K562 (cell line): ENCODE measurements around the gene TLN1. TPM values are rescaled to one million over a fixed set of nuclear protein-coding genes. Genes with fewer than 3 reads are reported as not detected.

Source experiments
- ATAC-seq: fragments of 200-7000 bp; cut with Tn5 transposase; 3 replicates; pipeline ENCODE4 v1.9.1; 2020; ENCODE audit warnings: moderate library complexity
- BruUV-seq: library from RNA; stranded (reverse); fragments of 400-500 nt; replicated peaks from 2 replicates; lab custom pipeline; 2021; lab: Mats Ljungman, UMichigan
- CTCF ChIA-PET: fragments of 300-600 bp; formaldehyde crosslinking; extraction: SDS; loops from one replicate; lab custom pipeline; 2021; ENCODE audit warnings: low intra/inter-chr PET ratio; lab: Yijun Ruan, JAX
- POLR2A ChIA-PET: fragments of 300-600, 350-650 bp; sonication (Branson Sonifier 250); formaldehyde crosslinking; extraction: SDS; loops from one replicate; lab custom pipeline; 2021; ENCODE audit warnings: antibody characterized with exemption, inconsistent platforms; lab: Yijun Ruan, JAX
- DNase-seq, 4 experiments: peaks; one replicate each; pipeline versions ENCODE4 v3.0.0 to v3.0.0-alpha.2; 2011 to 2018; ENCODE audit warnings: low spot score in 3 of 4, mixed read lengths in 3 of 4; ENCODE audit errors: extremely low read depth in 1 of 4
- FAIRE-seq: peaks from 2 replicates; lab custom pipeline; 2011; peaks lifted over from hg19 to GRCh38; lab: Jason Lieb, UNC
- H2AFZ ChIP-seq: 2 replicates; pipeline ENCODE4 v1.6.0; 2011; ENCODE audit warnings: low read depth, low read length, control low read depth, inconsistent platforms
- H3K27ac ChIP-seq: fragments of 200-600 bp; 3 replicates; pipeline ENCODE4 v1.8.0; 2011; ENCODE audit warnings: low read depth, mild to moderate bottlenecking, control low read depth, inconsistent platforms, low read length, moderate library complexity, mixed read lengths; ENCODE audit errors: extremely low read depth
- H3K27me3 ChIP-seq, 2 experiments: fragments of 300-600 bp in 1 of 2; 2 replicates in 1 of 2; 3 replicates in 1 of 2; pipeline versions ENCODE4 v1.6.0 to v1.8.0; 2011; ENCODE audit warnings: inconsistent platforms in 2 of 2, low read length in 2 of 2, mild to moderate bottlenecking in 1 of 2, mixed read lengths in 1 of 2, moderate library complexity in 1 of 2; ENCODE audit not compliant: control insufficient read depth in 2 of 2, insufficient read depth in 2 of 2
- H3K36me3 ChIP-seq: fragments of 300-600 bp; 3 replicates; pipeline ENCODE4 v1.8.0; 2011; ENCODE audit warnings: mild to moderate bottlenecking, low read length, inconsistent platforms; ENCODE audit not compliant: control insufficient read depth, insufficient read depth
- H3K4me1 ChIP-seq, 2 experiments: fragments of 200-600 bp in 1 of 2; replicated peaks in 1 of 2; 2 replicates in 1 of 2; 3 replicates in 1 of 2; pipeline versions ENCODE4 v1.5.1 to v1.8.0; 2011; ENCODE audit warnings: inconsistent platforms in 2 of 2, low read length in 2 of 2, mild to moderate bottlenecking in 1 of 2, mixed read lengths in 1 of 2, moderate library complexity in 1 of 2; ENCODE audit not compliant: control insufficient read depth in 2 of 2, insufficient read depth in 2 of 2
- H3K4me2 ChIP-seq: 2 replicates; pipeline ENCODE4 v1.6.1; 2011; ENCODE audit warnings: low read length, control low read depth, inconsistent platforms, mixed read lengths; ENCODE audit not compliant: insufficient read depth
- H3K4me3 ChIP-seq: fragments of 200-600 bp; sonication (generic), shearing (Covaris generic); 2 replicates; pipeline ENCODE4 v1.5.1; 2016; ENCODE audit warnings: control low read depth, inconsistent platforms
- H3K79me2 ChIP-seq: fragments of 200-600 bp; 3 replicates; pipeline ENCODE4 v1.8.0; 2011; ENCODE audit warnings: low read length, inconsistent platforms; ENCODE audit not compliant: control insufficient read depth, insufficient read depth
- H3K9ac ChIP-seq, 2 experiments: 2 replicates each; pipeline versions ENCODE4 v1.6.0 to v1.6.1; 2011; ENCODE audit warnings: low read depth in 2 of 2, low read length in 2 of 2, control low read depth in 1 of 2, inconsistent platforms in 1 of 2, mild to moderate bottlenecking in 1 of 2, mixed read lengths in 1 of 2; ENCODE audit not compliant: insufficient read depth in 1 of 2
- H3K9me1 ChIP-seq: one replicate; pipeline ENCODE4 v1.6.0; 2011; ENCODE audit warnings: inconsistent platforms, mild to moderate bottlenecking, low read length, moderate library complexity; ENCODE audit not compliant: control insufficient read depth, insufficient read depth
- H3K9me3 ChIP-seq: replicated peaks from 2 replicates; pipeline ENCODE4 v1.5.1; 2011; ENCODE audit warnings: low read depth, low read length, inconsistent platforms; ENCODE audit not compliant: control insufficient read depth, insufficient read depth
- H4K20me1 ChIP-seq: replicated peaks from 2 replicates; pipeline ENCODE4 v1.6.1; 2011; ENCODE audit warnings: low read length, inconsistent platforms, mixed read lengths; ENCODE audit not compliant: control insufficient read depth, insufficient read depth
- CBFB ChIP-seq: sonication (generic); formaldehyde crosslinking; IDR thresholded peaks from 2 replicates; pipeline ENCODE4 v1.4.0; 2020; ENCODE audit warnings: mild to moderate bottlenecking, missing genetic modification reagents
- NR1H2 ChIP-seq: sonication (generic); formaldehyde crosslinking; IDR thresholded peaks from 2 replicates; pipeline ENCODE4 v1.4.0; 2020; ENCODE audit warnings: mild to moderate bottlenecking, missing genetic modification reagents
- POLR2G ChIP-seq: fragments of 200-400 bp; formaldehyde crosslinking; IDR thresholded peaks from 2 replicates; pipeline ENCODE4 v1.6.1; 2017; ENCODE audit warnings: low read depth, mild to moderate bottlenecking, antibody characterized with exemption, low read length, moderate library complexity
- RBFOX2 ChIP-seq: fragments of 200-400 bp; formaldehyde crosslinking; IDR thresholded peaks from 2 replicates; pipeline ENCODE4 v1.6.1; 2017; ENCODE audit warnings: low read depth, mild to moderate bottlenecking, low read length, moderate library complexity
- TCFL5 ChIP-seq: fragments of 250-450 bp; sonication (Bioruptor Pico); conservative IDR thresholded peaks from 2 replicates; pipeline ENCODE4 v1.6.1; 2021; ENCODE audit warnings: mild to moderate bottlenecking, moderate library complexity, matching md5 sums
- WGBS: fragments of 100-300 bp; shearing (Covaris generic); methylation state at CpG from one replicate; pipeline ENCODE4 v1.1.6; 2016; ENCODE audit warnings: low coverage, mixed read lengths; ENCODE audit not compliant: insufficient coverage; ENCODE audit errors: missing lambda C conversion rate; 5-methylcytosine and 5-hydroxymethylcytosine counted together
- in situ Hi-C: fragments of 300-500 bp; cut with MboI; formaldehyde crosslinking; loops from 4 replicates; pipeline ENCODE4 v1.15.0; 2018; ENCODE audit warnings: inconsistent platforms, mixed read lengths
- intact Hi-C: fragments of 100-400 bp; cut with micrococcal nuclease; formaldehyde crosslinking; loops from 2 replicates; pipeline ENCODE4 v1.14.2; 2022
- polyA plus RNA-seq, 8 experiments: library from polyadenylated mRNA; depleted of rRNA in 4 of 8; stranded (reverse) in 5 of 8; unstranded in 3 of 8; fragments of >200 nt; fragmentation: Nextera tagmentation in 2 of 8; fragmentation: Illumina TruSeq in 1 of 8; extraction: Ambion mirVana in 2 of 8; extraction: Trizol in 1 of 8; gene quantifications; 2 replicates each; pipeline versions ENCODE4 v1.2.1 to v1.2.3, GENCODE V29; 2011 to 2014; ENCODE audit warnings: inconsistent platforms in 1 of 8, missing spikeins in 1 of 8
- total RNA-seq, 7 experiments: library from RNA; depleted of rRNA in 6 of 7; stranded (reverse); fragments of >200 nt in 6 of 7; fragmentation: Illumina TruSeq in 2 of 7; extraction: Trizol in 2 of 7; gene quantifications; 2 replicates each; pipeline versions ENCODE4 v1.2.1 to v1.2.3, GENCODE V29; 2011 to 2021; ENCODE audit warnings: low replicate concordance in 1 of 7
- TF ChIP-seq, protein P1 (sequence below): fragments of 450-650 bp; formaldehyde crosslinking; IDR thresholded peaks from 2 replicates; pipeline ENCODE4 v1.4.0; 2020; ENCODE audit warnings: mild to moderate bottlenecking, moderate library complexity

The TLN1 gene
- total and polyA plus RNA-seq, 9 of the 15 experiments (the other 6 are each of a cell fraction or from before 2014, with no cell fraction given) = 3.6 to 240 (median 54.8) TPM

GRCh38 chr9:35662437-35662836, 69.6 kb downstream of the TLN1 start:
- intact Hi-C loops = loop anchor here (10.0 kb wide), 1 partner anchor 152 kb away; the partner anchor contains the start of genes HINT2 and SPAG8

More at GRCh38 chr9:35662437-35662836, 69.6 kb downstream of the TLN1 start:
- ChIA-PET CTCF (no interaction called here), POLR2A (interaction anchor here (1.0 kb wide), 1 partner anchor 54 kb away, joined by 3 read pairs; no protein-coding TSS in a partner anchor)
- FAIRE-seq (no peak), ATAC-seq (no peak), DNase-seq (no peak)
- no peak overlapping the region for H3K4me3 ChIP-seq
- TF ChIP-seq TCFL5 (CRISPR knock-in tag) = no peak
- TF ChIP-seq NR1H2 (CRISPR knock-in tag) = no peak
- peak; percentile 43; the same call in 1 of the 2 replicates for TF ChIP-seq POLR2G
- TF ChIP-seq CBFB = no peak
- TF ChIP-seq RBFOX2 = peak; percentile 33; the same call in 1 of the 2 replicates
- TF ChIP-seq, protein P1, sequence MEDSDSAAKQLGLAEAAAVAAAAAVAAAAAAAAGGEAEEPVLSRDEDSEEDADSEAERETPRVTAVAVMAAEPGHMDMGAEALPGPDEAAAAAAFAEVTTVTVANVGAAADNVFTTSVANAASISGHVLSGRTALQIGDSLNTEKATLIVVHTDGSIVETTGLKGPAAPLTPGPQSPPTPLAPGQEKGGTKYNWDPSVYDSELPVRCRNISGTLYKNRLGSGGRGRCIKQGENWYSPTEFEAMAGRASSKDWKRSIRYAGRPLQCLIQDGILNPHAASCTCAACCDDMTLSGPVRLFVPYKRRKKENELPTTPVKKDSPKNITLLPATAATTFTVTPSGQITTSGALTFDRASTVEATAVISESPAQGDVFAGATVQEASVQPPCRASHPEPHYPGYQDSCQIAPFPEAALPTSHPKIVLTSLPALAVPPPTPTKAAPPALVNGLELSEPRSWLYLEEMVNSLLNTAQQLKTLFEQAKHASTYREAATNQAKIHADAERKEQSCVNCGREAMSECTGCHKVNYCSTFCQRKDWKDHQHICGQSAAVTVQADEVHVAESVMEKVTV (CRISPR knock-in tag) = no peak
- H4K20me1 ChIP-seq = no peaks in the 10 kb centered on the region
- H3K36me3 ChIP-seq = peaks cover 36% of the 10 kb centered on the region; the same call in 2 of the 3 replicates
- BruUV-seq = no TSS peak
- H2AFZ ChIP-seq = no peak overlapping the region
- no peak overlapping the region for H3K27ac ChIP-seq
- H3K27me3 ChIP-seq = no peaks in the 10 kb centered on the region
- in situ Hi-C loops = no loop called here
- no peak overlapping the region for H3K4me2 ChIP-seq
- no peaks in the 10 kb centered on the region for H3K9me3 ChIP-seq
- H3K4me1 ChIP-seq = peaks cover 22 to 30% of the 10 kb centered on the region in 2 experiments
- no peak overlapping the region; a peak in 1 of 4 replicates for H3K9ac ChIP-seq
- 78% methylated on average over 5 of the region's 7 CpGs for WGBS
- peaks cover 26% of the 10 kb centered on the region for H3K79me2 ChIP-seq
- no peaks in the 10 kb centered on the region for H3K9me1 ChIP-seq
